Medulla oblongata (tissue), 1 donor: ENCODE data around the gene PROB1.
"Not testable (repeated sequence)": the region's sequence is repeated elsewhere in the genome, so short reads cannot be mapped to it uniquely, and the experiment has no call there.

Source experiments
- DNase-seq: peaks from one replicate; pipeline ENCODE4 v3.0.0-alpha.2; 2015; ENCODE audit errors: extremely low spot score

PROB1 gene

DNA sequence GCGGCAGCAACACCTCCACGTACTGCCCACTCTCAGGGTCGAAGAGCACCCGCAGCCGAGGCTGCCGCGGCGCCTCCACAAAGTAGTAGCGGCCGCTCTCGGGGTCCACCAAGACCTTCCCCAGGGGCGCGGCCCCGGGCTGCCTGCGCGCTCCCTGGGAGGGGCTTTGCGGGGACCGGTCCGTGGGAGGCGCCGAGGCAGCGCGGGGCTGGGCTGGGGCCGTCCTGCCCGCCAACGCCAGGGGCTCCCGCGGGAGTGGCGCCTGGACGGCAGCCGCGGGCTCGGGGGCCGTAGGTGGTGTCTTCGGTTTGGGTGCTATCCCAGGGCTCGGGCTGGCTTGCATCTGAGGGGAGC, 2.6 kb downstream of the PROB1 start:
- DNase-seq, result no peak

DNA sequence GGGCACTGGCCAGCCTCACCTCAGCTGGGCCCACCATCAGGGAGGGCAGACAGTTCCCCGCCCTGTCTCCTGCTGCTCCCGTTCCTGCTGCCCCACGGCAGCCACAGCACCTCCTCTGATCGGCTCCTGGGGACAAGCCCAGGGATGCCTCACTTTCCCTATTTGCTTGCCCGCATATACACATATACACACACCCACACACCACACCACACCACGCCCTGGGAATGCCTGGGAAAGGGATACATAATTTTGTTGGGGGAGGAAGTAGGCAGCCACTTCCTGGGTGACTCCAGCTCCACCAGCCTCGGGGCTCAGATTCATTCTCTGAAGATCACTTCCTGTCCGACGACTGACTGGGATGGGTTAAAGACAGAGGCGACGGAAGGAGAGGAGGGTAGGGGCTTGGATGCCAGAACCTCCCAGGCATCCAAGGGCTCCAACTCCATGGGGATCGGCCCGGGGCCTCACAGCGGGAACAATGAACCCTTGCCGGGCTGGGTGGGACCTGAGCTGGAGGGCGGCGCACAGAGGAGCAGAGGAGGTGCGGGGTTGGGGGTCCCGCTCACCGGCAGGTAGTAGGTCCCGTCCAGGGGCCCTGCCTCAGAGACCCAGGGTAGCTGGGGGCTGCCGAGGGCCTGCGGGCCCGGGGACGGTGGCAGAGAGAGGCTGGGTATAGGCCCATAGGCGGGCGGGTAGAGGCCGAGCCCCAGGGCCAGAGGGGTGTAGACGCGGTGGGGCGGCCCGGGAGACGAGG, 3.2 kb downstream of the PROB1 start:
- DNase-seq, result no peak

DNA sequence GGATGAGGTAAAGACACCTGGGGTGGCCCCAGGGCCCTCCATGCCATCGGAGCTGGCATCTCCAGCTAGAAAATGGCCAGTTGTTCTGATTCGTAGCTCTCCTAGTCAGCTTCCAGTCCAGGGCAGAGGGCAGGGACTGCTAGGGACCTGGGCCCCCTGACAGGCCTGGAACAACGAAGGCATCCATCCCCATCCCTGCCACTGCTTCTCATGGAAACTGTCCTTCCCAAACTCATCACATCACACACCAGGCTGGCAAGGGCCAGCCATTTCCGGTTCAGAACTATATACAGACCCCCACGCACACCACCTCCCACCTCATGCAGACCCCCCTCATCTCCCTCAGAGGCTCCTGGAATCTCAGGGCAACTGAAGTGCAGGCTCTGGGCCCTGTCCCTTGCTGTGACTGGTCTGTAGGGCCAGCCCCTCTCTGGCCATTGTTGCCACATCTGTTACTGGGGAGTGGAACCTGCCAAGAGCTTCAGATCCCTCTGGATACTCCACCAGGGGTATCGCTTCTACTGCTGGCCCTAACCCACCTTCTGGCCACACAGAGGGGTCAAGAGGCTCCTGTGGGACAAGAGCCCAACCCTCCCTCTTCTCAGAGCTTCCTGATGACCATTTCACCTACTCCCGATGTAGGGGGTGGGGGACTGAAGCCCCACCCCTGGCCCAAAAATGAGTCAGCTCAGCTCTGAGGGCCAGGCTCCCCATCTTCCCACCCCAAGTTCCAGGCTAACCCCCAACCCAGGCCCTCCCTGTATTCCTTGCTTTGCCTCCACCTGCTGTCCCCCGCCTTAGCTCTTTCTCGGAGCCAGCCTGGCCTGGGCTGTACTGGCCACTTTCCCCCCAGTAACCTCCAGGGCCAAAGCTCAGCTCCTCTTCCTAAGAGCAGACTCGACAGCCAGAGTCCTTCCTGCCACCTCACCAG, 4.0 kb downstream of the PROB1 start:
- no peak for DNase-seq

DNA sequence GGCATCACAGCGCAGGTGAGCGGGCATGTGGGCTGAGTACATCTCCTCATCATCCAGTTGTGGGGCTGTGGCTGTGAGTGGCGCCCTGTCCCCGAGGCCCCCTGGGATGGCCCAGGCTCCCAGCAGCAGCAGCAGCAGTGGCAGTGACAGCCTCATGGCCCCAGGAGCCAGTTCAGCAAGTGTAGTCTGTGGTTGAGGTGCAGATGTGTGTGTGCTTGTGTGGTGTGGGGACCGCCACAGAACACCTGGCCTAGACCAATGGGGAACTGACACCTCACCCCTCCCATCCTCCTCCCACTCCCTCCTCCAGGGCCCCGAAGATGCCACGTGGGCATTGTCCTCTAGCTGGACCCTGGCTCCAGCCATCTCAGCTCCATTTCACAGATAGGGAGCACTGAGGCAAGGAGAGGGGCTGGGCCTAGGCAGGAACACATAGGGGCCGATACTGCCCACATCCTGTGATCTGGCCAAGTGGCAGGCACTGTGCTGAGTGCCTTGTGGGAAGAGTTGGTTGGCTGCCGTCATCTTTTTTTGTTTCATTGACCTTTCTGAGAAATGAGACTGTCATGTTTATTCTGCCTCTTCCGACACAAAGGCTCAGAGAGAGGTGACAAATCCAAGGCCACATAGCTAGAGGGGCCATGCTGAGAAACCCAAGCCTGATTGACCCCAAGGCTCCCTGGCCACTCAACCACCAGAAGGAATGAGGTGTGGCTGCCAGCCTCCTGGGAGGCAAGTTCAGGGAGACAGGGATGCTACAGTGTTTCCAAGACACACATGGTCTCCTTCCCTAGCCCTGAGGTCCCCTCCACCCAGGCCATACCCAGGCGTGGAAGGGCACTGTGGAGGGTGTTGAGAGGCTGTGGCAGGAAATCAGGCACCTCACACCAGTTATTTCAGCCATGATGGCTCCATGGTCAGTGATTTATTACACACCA, 4.9 kb downstream of the PROB1 start, which contains the start of gene MZB1:
Gene MZB1 (minus strand): TSS at position 213 of the 938 bp plus-strand sequence. CDS start 57 bp downstream, at position 156.
- DNase-seq, result no peak

DNA sequence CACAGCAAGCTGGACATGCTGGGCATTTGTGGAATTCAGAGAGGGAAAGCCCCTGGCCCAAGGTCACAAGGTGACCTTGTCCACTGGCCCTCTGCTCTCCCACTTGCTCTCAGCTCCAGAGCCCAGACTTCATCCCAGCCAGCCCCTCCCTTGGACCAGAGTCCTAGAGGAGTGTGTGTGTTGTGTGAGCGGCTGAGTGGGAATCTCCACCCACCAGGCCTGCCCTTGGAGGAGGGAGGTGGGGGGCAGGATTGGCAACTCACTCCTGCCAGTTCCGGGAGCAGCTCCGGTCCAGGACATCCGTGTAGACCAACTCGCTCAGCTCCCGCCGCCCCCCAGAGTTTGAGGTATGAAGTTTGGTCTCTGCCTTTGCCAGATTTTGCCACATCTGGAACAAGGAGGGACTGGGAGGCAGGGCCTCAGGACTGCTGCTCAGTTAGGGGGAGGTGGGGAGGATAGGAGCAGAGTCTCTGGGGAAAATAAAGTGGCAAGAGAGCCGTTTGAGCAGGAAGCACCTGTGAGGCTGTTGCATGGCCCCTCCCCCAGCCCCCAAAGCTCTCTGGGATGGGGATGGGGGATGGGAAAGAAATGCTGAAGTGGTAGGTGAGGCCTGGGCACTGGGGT, 6.6 kb downstream of the PROB1 start:
- DNase-seq, result no peak

DNA sequence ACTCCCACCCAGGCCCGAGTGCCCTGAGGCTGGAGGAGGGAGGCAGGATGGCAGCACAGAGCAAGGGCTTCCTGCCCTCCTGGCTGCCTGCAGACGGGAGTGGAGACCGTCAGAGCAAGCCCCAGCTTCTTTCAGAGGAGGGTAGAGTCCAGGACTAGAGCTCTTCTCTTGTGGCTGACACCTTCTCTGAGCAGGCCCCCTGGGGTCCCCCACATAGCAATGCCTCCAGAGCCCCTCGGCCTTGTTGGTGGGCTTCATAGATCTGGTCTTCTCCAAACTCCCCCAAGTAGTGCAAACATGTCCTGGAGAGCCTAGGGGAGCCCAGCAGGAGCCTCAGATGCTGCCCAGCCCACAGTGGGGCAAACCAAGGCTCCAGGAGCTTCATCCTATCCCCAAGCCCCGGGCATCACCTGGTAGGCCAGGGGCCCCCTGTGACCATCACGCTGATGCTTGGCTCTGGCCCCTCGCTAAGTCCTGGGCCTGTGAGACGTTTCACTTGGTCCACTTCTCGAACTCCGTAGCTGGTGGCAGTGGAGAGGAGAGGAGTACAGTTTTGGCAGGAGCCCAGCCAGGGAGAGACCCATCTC, 7.2 kb downstream of the PROB1 start:
- no peak for DNase-seq

DNA sequence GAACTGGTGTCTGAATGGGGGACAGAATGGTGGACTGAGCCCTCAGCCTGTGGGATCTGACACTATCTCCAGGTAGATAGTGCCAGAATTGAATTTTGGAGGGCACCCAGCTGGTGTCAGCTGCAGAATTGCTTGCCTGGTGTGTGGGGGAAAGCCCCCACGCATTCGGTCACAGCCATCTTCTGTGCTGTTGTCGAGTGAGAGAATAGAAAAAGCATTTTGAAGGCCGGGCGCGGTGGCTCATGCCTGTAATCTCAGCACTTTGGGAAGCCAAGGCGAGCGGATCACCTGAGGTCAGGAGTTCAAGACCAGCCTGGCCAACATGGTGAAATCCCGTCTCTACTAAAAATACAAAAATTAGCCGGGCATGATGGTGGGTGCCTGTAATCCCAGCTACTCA, 7.9 kb downstream of the PROB1 start:
- DNase-seq, result not testable (repeated sequence)

DNA sequence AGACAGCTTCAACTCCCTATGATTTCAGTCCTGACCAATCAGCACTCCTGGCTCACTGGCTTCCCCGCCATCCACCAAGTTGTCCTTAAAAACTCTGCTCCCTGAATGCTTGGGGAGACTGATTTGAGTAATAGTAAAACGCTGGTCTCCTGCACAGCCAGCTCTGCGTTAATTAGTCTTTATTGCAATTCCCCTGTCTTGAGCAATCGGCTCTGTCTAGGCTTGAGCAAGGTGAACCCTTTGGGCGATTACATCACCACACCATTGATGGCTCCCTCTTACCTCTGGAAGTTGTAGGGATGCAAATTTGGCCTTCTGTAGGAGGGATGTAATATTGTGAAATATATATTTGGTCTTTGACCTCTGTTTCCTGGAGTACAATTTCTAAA, 8.9 kb downstream of the PROB1 start:
- DNase-seq, result no peak

DNA sequence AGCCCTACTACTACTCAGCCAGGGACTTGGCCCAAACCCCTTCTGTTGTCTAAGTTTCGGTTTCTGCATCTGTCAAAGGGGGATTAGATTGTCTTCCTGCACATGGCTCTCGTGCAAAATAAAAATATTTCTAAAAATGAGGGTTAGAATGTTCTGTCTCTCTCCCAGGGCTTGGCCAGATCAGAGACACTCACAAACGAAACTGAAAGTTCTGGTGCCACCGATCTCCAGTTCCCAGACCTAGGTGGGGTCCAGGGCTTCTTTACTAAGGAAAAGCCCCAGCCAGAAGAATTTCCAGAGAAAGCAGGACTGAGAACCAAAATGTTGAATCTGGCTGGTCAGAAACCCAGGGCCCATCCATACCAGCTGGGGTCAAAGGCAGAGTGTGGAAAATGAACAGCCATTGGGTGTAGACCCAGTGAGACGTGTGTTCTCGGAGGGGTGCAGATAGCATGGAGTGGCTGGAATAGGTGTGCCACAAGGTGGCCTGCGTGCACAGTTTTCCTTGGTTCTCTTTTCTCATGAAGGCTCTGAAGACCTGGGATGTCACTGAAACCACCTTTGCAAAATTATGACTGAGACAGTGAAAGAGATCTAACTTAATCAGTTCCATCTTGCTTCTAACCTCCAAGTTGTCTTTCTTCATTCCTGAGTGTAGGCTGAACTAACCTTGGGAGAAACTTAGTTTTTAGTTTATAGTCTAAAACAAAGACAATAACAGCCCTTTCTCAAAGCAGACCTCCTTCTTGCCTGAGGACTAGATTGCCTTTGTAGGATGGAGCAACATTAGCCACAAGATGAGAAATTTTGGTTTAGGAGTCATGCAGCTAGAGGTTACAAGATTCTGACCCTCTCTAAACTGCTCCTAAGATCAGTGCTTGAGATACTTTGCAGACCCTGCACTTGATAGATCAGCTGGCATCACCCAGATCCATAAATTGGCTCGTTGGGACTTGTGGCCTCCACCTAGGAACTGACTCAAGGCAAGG, 9.5 kb downstream of the PROB1 start:
- DNase-seq, result no peak

DNA sequence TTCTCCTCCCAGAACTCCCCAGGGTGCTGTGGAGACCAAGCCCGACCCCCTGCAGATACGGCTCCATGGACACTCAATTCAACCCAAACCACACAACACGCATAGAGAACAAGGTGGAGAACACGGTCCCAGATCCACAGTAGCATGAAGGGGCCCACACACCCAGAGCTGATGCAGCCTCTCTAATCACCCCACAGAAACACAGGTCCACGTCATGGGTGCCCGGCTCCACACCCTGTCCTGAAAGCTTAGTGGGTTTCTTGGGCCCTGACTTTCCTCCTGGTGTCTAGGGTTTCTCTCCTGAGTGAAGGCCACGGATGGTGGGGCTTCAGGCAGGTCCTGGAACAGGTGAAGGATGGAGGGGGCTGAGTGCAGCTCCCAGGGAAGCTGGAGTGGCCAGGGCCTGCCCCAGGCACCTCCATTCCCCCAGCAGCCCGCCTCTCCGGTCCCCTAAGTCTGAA, 10.3 kb downstream of the PROB1 start:
- no peak for DNase-seq

DNA sequence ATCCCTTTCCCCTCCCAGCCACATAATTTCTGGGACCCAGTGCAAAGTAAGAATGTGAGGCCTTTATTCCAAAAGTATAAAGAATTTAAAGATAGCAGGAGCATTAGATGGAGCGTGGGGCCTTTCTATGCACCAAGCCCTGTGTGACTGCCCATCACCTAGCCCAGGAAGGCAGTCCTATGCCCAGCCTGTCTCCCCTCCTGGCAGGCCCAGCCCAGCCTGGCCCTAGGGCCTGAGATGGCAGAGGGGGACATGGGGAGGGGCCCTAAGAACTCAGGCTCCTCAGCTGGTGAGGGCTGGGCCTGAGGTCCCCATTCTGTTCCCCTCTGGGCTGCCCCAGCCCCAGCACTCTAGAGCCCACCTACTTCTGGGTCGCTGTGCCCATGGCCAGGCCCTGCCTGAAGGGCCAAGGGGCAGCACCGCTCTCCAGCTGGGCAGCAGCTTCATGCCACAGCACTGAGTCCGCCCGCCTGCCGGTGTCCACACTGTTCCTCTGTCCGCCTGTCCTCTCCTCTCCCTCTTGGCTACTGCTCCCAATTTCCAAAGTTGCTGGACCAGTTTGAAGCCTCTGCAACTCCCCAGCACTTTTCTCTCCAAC, 10.8 kb downstream of the PROB1 start:
- no peak for DNase-seq

DNA sequence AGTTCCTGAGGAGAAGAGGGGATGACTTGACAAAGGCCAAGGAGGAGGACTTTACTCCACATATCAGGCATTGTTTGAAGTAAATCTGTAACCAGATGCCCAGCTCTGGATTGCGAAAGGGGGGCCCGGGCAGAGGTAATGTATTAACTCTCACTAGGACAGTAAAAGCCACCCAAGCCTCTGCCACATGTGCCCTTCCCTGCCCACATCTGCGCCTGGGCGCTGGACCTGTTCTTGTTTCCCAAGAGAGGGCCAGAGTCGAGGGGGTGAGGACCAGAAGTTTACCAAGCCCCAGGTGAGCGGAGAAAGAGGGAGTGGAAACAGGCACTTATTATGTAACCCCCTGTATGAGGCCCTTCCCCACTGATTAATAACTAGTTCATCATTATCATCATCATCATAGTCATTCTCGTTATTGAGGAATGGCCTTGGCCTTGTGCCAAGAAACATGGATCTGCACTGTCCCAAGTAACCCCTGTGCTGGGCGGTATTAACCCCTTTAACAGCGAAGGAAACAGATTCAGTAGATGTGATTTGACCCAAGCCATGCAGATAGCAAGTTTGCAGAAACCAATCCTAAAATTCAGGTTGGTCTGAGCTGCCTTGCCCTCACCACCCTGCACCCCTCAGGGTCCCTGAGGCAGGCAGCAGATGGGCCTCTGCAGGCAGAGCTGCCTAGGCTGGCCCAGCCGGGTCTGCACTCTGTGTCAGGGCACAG, 11.5 kb downstream of the PROB1 start, which contains the start of gene SLC23A1:
Gene SLC23A1 (minus strand): TSS at position 23 of the 718 bp plus-strand sequence. CDS start 44 bp downstream, outside the sequence.
- no peak for DNase-seq

DNA sequence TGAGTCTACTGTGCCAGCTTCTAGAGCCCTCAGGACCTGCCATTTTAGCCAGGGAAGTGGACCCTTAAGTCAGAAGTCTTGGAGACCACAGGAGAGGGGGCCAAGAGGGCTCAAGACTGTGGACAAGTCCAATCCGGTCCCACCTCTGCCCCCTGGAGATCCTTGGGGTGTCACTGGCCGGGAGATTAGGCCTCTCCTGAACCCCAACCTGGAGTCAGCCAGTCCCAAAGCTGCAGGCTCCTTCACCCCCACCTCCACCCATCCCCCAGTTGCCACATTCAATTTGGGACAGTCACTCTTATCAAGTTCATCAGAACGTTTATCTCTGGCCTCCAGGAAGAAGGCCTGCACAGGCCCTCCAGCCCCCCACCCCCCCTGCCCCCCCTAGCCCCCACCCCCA, 12.1 kb downstream of the PROB1 start:
- no peak for DNase-seq

DNA sequence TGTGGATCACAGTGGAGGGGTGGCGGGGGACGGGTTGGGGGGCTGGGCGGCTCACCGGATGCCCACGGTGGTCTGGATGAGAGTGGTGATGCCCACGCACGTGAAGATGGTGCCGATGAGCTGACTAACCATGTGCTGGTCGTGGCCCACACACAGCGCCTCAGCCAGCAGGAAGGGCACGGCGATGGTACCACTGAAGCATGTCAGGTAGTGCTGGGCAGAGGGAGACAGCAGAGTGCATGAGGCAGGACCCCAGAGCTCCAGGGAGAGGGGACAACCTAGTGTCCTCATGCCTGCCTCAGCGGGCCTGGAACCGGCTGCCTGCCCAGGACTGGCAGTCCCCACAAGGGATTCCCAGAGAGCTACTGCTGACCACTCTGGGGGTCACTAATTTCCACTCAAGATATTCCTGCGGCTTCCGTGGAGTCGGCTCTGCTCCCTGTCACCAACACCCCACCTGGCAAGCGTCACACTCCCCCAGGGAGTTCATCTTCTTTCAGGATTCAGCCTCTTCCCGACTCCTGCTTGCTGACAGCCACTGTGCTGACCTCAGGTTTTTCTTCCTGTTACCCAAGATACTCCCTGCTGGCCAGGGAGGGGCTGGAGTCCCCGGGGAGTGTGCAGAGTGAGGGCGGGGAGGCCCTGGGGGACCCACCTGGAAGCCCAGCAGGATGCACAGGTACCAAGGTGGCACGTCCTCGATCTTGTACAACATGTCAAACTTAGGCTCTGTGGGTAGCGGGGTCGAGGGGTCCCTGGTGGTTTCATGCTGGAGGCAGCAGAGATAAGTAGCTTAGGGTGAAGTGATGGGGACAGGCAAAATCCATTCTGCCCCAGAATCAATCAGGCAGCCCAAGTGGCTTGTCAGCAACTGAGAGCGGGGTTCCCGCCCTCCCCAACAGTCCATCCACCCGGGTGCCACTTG, 12.8 kb downstream of the PROB1 start:
- no peak for DNase-seq

DNA sequence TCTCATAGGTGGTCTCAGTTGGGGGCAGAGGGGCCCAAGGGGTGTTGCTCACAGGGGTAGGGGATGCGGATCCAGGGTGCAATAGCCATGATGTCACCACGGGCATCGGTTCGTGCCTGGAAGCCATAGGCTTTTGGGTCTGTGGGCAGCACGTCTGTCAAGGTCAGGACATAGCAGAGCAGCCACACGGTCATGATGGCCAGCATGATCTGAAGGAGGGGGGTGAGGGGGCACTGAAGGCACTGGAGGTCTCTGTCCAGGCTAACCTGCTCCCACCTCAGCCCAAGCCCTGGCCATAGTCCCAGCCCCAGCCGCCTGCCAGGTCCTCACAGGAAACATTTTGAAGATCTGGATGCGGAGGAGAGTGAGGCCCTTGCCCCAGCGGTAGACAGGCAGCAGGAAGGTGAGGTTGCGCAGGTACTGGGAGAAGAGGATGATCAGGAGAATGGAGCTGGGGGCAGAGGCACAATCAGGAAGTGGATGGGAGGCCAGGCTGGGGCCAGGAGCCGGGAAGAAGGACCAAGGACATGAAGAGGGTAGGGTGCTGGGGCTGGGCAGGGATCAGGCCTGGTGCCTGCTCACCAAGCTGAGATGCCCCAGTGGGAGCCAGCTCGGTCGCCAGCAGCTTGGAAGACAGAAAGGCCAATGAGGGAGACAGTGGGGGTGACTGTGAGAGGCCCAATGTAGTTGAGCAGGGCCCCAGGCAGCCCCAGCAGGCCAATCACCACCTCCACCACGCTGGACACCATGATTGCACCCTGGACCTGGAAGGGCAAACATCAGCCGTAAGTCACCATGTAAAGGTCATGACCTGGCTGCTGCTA, 15.1 kb downstream of the PROB1 start:
- no peak for DNase-seq

DNA sequence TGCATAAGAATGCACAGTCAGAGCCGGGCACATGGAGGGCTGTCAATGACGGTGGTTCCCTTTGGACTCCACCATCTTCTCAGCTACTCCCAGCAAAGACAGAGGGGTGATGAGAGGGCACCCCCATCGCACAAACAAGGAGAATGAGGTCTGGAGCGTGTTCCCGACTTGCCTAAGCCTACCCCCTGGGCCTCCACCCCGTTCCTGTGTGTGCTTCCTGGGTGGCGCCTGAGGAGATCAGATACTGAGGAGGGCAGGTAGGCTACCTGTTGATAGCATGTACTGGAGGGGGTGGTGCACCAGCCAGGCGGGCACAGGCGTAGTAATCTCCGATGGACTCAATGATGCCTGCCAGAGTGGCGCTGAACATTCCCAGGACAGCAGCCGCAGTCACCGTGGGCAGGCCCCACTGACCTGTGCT, 16.0 kb downstream of the PROB1 start:
- no peak for DNase-seq
